GM13976 (cell line): ENCODE results near the gene ABI3BP.

Source experiments
- DNase-seq: peaks from one replicate; pipeline ENCODE4 v3.0.0; 2012; ENCODE audit warnings: low spot score
- CTCF ChIP-seq: IDR thresholded peaks from 2 replicates; pipeline ENCODE4 v1.5.1; 2012; ENCODE audit warnings: borderline replicate concordance, mild to moderate bottlenecking; ENCODE audit not compliant: insufficient read depth; ENCODE audit errors: extremely low read depth, missing control alignments, control extremely low read depth
- in situ Hi-C: fragments of 300-500 bp; cut with MboI; formaldehyde crosslinking; loops from one replicate; pipeline ENCODE4 v1.12.0; 2022; ENCODE audit warnings: low sequenced_read_pairs, mixed read lengths, inconsistent platforms; ENCODE audit not compliant: unreplicated experiment

ABI3BP gene

GRCh38 chr3:101010296-101010695, 17.1 kb upstream of the ABI3BP start:
- in situ Hi-C loops, result no loop called here
- no peak for TF ChIP-seq CTCF

GRCh38 chr3:101009386-101009785, 16.2 kb upstream of the ABI3BP start:
- no peak for TF ChIP-seq CTCF
- in situ Hi-C loops, result no loop called here
- no peak for DNase-seq

More at GRCh38 chr3:101010296-101010695, 17.1 kb upstream of the ABI3BP start:
- DNase-seq, result no peak

GRCh38 chr3:100999160-100999559, 5.9 kb upstream of the ABI3BP start:
- TF ChIP-seq CTCF, result no peak
- no peak for DNase-seq
- in situ Hi-C loops, result no loop called here

- TF ChIP-seq CTCF, result no peak
- no peak for DNase-seq
- in situ Hi-C loops, result no loop called here
Measured at GRCh38 chr3:100994809-100995208, 1.6 kb upstream of the ABI3BP start.

- DNase-seq, result no peak
- in situ Hi-C loops, result no loop called here
- no peak for TF ChIP-seq CTCF
Measured at GRCh38 chr3:100994187-100994586, 966 bp upstream of the ABI3BP start.

GRCh38 chr3:100992231-100993012, 799 bp downstream of the ABI3BP start:
- no peak for DNase-seq
- in situ Hi-C loops, result no loop called here
- TF ChIP-seq CTCF, result no peak
